Stimulated activated CD8-positive, alpha-beta memory T cell treated with anti-CD3 and anti-CD28 coated beads, Interleukin-4, amount 100 ng/mL, for 24 hours (primary cell): Measurements from ENCODE around the gene ATXN7L1.
"Not testable (repeated sequence)": the region's sequence is repeated elsewhere in the genome, so short reads cannot be mapped to it uniquely, and the experiment has no call there.

ENCODE experiments used
- DNase-seq: peaks from one replicate; pipeline ENCODE4 v3.0.0-alpha.2; 2020; ENCODE audit warnings: low read depth

The ATXN7L1 gene

GRCh38 chr7:105802604-105803428 is 73.6 kb downstream of the ATXN7L1 start:
- no peak for DNase-seq

GRCh38 chr7:105800849-105801534 is 75.4 kb downstream of the ATXN7L1 start:
- DNase-seq: no peak

- no peak for DNase-seq
Measured at GRCh38 chr7:105800442-105800841, 76.0 kb downstream of the ATXN7L1 start.

GRCh38 chr7:105799677-105800076 is 76.7 kb downstream of the ATXN7L1 start:
- no peak for DNase-seq

- no peak for DNase-seq
Measured at GRCh38 chr7:105799006-105799405, 77.4 kb downstream of the ATXN7L1 start.

GRCh38 chr7:105797652-105798051 is 78.7 kb downstream of the ATXN7L1 start:
- no peak for DNase-seq

- DNase-seq: no peak
Measured at GRCh38 chr7:105796365-105796764, 80.0 kb downstream of the ATXN7L1 start.

GRCh38 chr7:105794741-105795729 is 81.4 kb downstream of the ATXN7L1 start:
- DNase-seq: no peak

GRCh38 chr7:105792488-105793370 is 83.7 kb downstream of the ATXN7L1 start:
- no peak for DNase-seq

- DNase-seq: no peak
Measured at GRCh38 chr7:105791926-105792325, 84.5 kb downstream of the ATXN7L1 start.

GRCh38 chr7:105790996-105791395 is 85.4 kb downstream of the ATXN7L1 start:
- DNase-seq: no peak

GRCh38 chr7:105790452-105790851 is 85.9 kb downstream of the ATXN7L1 start:
- DNase-seq: not testable (repeated sequence)

- no peak for DNase-seq
Measured at GRCh38 chr7:105788816-105789349, 87.5 kb downstream of the ATXN7L1 start.

- DNase-seq: no peak
Measured at GRCh38 chr7:105788356-105788755, 88.0 kb downstream of the ATXN7L1 start.

- no peak for DNase-seq
Measured at GRCh38 chr7:105787793-105788192, 88.6 kb downstream of the ATXN7L1 start.

- no peak for DNase-seq
Measured at GRCh38 chr7:105786520-105787470, 89.6 kb downstream of the ATXN7L1 start.

GRCh38 chr7:105782391-105783042 is 93.9 kb downstream of the ATXN7L1 start:
- DNase-seq: peak; percentile 18

GRCh38 chr7:105779856-105780780 is 96.3 kb downstream of the ATXN7L1 start:
- DNase-seq: no peak
